GM12878 (cell line): ENCODE results near the gene TMEM88. TPM values are rescaled to one million over a fixed set of nuclear protein-coding genes. Genes with fewer than 3 reads are reported as not detected.
A peak's percentile ranks its signal among the peaks of the same experiment; 100 is the strongest.

Source experiments
- ATAC-seq: fragments of 200-7000 bp; cut with Tn5 transposase; 3 replicates; pipeline ENCODE4 v1.9.1; 2020; ENCODE audit warnings: mild to moderate bottlenecking, moderate library complexity
- BruUV-seq: library from RNA; stranded (reverse); fragments of 400-500 nt; replicated peaks from 2 replicates; lab custom pipeline; 2021; lab: Mats Ljungman, UMichigan
- CTCF ChIA-PET: fragments of 300-600 bp; sonication (Branson Sonifier 250); formaldehyde crosslinking; extraction: SDS; loops from one replicate; lab custom pipeline; 2021; ENCODE audit warnings: inconsistent platforms; lab: Yijun Ruan, JAX
- POLR2A ChIA-PET: fragments of 350-600 bp; formaldehyde crosslinking; extraction: SDS; loops from one replicate; lab custom pipeline; 2021; ENCODE audit warnings: inconsistent platforms; lab: Charles Lee
- RAD21 ChIA-PET: fragments of 300-600 bp; sonication (Branson Sonifier 250); formaldehyde crosslinking; loops from one replicate; lab custom pipeline; 2023; ENCODE audit warnings: antibody characterized with exemption; ENCODE audit not compliant: unreplicated experiment; lab: Charles Lee
- SMC1A ChIA-PET: fragments of 300-600 bp; sonication (Branson Sonifier 250); formaldehyde crosslinking; loops from one replicate; lab custom pipeline; 2023; ENCODE audit not compliant: unreplicated experiment, uncharacterized antibody; lab: Charles Lee
- DNase-seq: peaks from one replicate; pipeline ENCODE4 v3.0.0-alpha.2; 2011; ENCODE audit warnings: low read depth, low spot score
- FAIRE-seq: peaks from 3 replicates; lab custom pipeline; 2011; peaks lifted over from hg19 to GRCh38; lab: Jason Lieb, UNC
- H2AFZ ChIP-seq: 2 replicates; pipeline ENCODE4 v1.6.0; 2011; ENCODE audit warnings: low read depth, low read length, control low read depth; ENCODE audit not compliant: control insufficient read depth
- H3K27ac ChIP-seq: 2 replicates; pipeline ENCODE4 v1.5.1; 2011; ENCODE audit warnings: control low read depth; ENCODE audit not compliant: control insufficient read depth, insufficient read depth
- H3K27me3 ChIP-seq, 2 experiments: replicated peaks in 1 of 2; 2 replicates each; pipeline versions ENCODE4 v1.6.0 to v1.6.1; 2011; ENCODE audit warnings: low read length in 1 of 2; ENCODE audit not compliant: control insufficient read depth in 2 of 2, insufficient read depth in 2 of 2
- H3K36me3 ChIP-seq, 2 experiments: 2 replicates each; pipeline ENCODE4 v1.5.1; 2011; ENCODE audit warnings: low read length in 1 of 2; ENCODE audit not compliant: control insufficient read depth in 2 of 2, insufficient read depth in 2 of 2
- H3K4me1 ChIP-seq: 2 replicates; pipeline ENCODE4 v1.6.1; 2011; ENCODE audit warnings: mild to moderate bottlenecking, low read length, moderate library complexity, mixed read lengths; ENCODE audit not compliant: control insufficient read depth, insufficient read depth
- H3K4me2 ChIP-seq: 2 replicates; pipeline ENCODE4 v1.6.0; 2011; ENCODE audit warnings: control low read depth; ENCODE audit not compliant: control insufficient read depth, insufficient read depth
- H3K4me3 ChIP-seq: fragments of 200-600 bp; sonication (generic); 2 replicates; pipeline ENCODE4 v1.5.1; 2016
- H3K79me2 ChIP-seq: 2 replicates; pipeline ENCODE4 v1.6.0; 2011; ENCODE audit warnings: low read length; ENCODE audit not compliant: control insufficient read depth, insufficient read depth
- H3K9ac ChIP-seq: 2 replicates; pipeline ENCODE4 v1.8.0; 2011; ENCODE audit warnings: low read length, control low read depth, mixed read lengths; ENCODE audit not compliant: control insufficient read depth, insufficient read depth
- H3K9me3 ChIP-seq: replicated peaks from 3 replicates; pipeline ENCODE4 v1.5.1; 2011; ENCODE audit warnings: mild to moderate bottlenecking, low read length; ENCODE audit not compliant: control insufficient read depth, insufficient read depth
- H4K20me1 ChIP-seq: 2 replicates; pipeline ENCODE4 v1.6.0; 2011; ENCODE audit not compliant: control insufficient read depth, insufficient read depth
- NBN ChIP-seq: fragments of 450-650 bp; IDR thresholded peaks from 2 replicates; pipeline ENCODE4 v1.6.1; 2016
- NFYA ChIP-seq: IDR thresholded peaks from 2 replicates; pipeline ENCODE4 v1.6.1; 2011; ENCODE audit warnings: low read depth, mild to moderate bottlenecking, low read length, improper control_type of control experiment, borderline replicate concordance
- PAX5 ChIP-seq: IDR thresholded peaks from 2 replicates; pipeline ENCODE4 v1.6.1; 2011; ENCODE audit warnings: low read depth, low read length, borderline replicate concordance
- POU2F2 ChIP-seq: IDR thresholded peaks from 3 replicates; pipeline ENCODE4 v1.6.1; 2011; ENCODE audit warnings: low read depth, mild to moderate bottlenecking, low read length, borderline replicate concordance
- RUNX3 ChIP-seq: IDR thresholded peaks from 2 replicates; pipeline ENCODE4 v1.6.1; 2012; ENCODE audit warnings: low read length, inconsistent platforms
- WGBS: methylation state at CpG from one replicate; pipeline ENCODE4 v1.1.6; 2016; ENCODE audit warnings: low lambda C conversion rate; ENCODE audit not compliant: insufficient replicate concordance, insufficient coverage; ENCODE audit errors: missing lambda C conversion rate; 5-methylcytosine and 5-hydroxymethylcytosine counted together
- in situ Hi-C: fragments of 300-500 bp; cut with MboI; formaldehyde crosslinking; loops from 9 replicates; pipeline ENCODE4 v1.14.3; 2018; ENCODE audit warnings: mixed read lengths
- intact Hi-C: fragments of 100-400 bp; cut with micrococcal nuclease; formaldehyde crosslinking; loops from one replicate; pipeline ENCODE4 v1.14.2; 2022; ENCODE audit not compliant: unreplicated experiment
- polyA plus RNA-seq, 11 experiments: library from polyadenylated mRNA; depleted of rRNA in 4 of 11; unstranded in 6 of 11; stranded (reverse) in 5 of 11; fragments of >200 nt; fragmentation: Nextera tagmentation in 4 of 11; fragmentation: Illumina TruSeq in 1 of 11; extraction: Ambion mirVana in 4 of 11; extraction: Trizol in 1 of 11; gene quantifications; 1 replicate in 1 of 11; 2 replicates in 10 of 11; pipeline versions ENCODE4 v1.2.1 to v1.2.3, GENCODE V29; 2011 to 2016; ENCODE audit warnings: inconsistent platforms in 2 of 11, missing spikeins in 2 of 11, low read depth in 1 of 11
- total RNA-seq, 4 experiments: library from RNA; depleted of rRNA in 3 of 4; stranded (reverse); fragments of >200 nt in 3 of 4; fragmentation: Illumina TruSeq in 1 of 4; extraction: Trizol in 1 of 4; gene quantifications; 2 replicates each; pipeline versions ENCODE4 v1.2.1 to v1.2.3, GENCODE V29; 2013 to 2021

The TMEM88 gene
- total and polyA plus RNA-seq, 10 of the 15 experiments (the other 5 are each of a cell fraction or from before 2014, with no cell fraction given), result 0.21 to 2.2 (median 0.62) TPM; not detected in 5

DNA sequence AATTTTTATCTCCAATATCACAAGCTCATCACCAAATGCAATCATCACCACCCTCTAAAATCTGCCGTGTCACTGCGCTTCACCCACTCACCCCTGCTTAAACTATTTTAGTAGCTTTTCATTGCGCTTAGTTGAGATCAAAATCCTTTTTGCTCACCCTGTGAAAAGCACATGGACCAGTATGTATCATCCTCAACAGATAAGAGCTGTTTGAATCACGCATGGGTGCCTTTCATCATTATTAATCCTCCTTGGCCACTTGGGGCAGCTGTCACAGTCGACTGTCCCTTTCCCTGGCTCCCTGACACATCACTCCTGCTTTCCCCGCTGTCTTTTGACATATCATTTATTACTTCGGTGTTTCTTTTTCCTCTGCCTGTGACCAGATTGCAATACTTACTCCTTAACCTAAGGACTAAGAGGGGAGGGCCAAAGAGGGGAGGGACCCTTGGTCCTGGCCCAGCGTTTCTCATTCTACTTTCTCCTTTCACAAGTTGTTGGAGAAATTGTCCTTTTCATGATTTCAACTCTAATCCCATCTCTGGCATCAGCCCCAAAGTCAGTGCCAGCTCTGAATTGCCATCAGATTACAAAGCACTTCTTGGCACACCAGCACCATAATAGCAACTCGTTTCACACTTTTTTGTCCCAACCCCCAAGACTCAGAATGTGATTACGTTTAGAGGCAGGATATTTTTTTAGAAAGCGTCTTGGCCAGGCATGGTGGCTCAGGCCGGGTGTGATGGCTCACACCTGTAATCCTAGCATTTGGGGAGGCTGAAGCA is 29.5 kb upstream of the TMEM88 start:
- Histone ChIP-seq H3K27me3 (no peaks in the 10 kb centered on the region; a peak in 1 of 4 replicates), H3K9me3 (no peaks in the 10 kb centered on the region), H3K36me3 (no peaks in the 10 kb centered on the region), H3K4me3 (no peak overlapping the region), H3K27ac (no peak overlapping the region), H4K20me1 (no peaks in the 10 kb centered on the region), H3K79me2 (no peaks in the 10 kb centered on the region), H3K4me1 (no peaks in the 10 kb centered on the region), H2AFZ (no peak overlapping the region), H3K9ac (no peak overlapping the region), H3K4me2 (no peak overlapping the region)
- WGBS, result 37% methylated on average over 12 of the region's 12 CpGs
- in situ Hi-C loops, result no loop called here
- ChIA-PET SMC1A (interaction anchor here (0.7 to 2.2 kb wide), 11 partner anchors 8 to 235 kb away, joined by 3 to 7 read pairs (median 4); partner anchors contain the start of gene KDM6B), CTCF (interaction anchor here (0.6 to 4.6 kb wide), 13 partner anchors 8 to 1247 kb away, joined by 3 to 39 read pairs (median 4); partner anchors contain the start of genes CYB5D1, KDM6B, NAA38 and RNF227), RAD21 (interaction anchor here (1.0 to 1.5 kb wide), 7 partner anchors 8 to 163 kb away, joined by 3 to 6 read pairs (median 5); partner anchors contain the start of genes KDM6B and NAA38), POLR2A (interaction anchor here (1.1 kb wide), 1 partner anchor 8 kb away, joined by 4 read pairs; no protein-coding TSS in a partner anchor)
- ATAC-seq (0 out of 3 replicates have a peak, but pooled peaks have one; percentile 28), DNase-seq (no peak), FAIRE-seq (no peak)
- intact Hi-C loops, result loop anchor here (10.0 kb wide), 1 partner anchor 81 kb away; no protein-coding TSS in a partner anchor
- BruUV-seq, result no TSS peak
- TF ChIP-seq NFYA (no peak), NBN (no peak), PAX5 (0 out of 2 replicates have a peak, but pooled peaks have one; percentile 29)

DNA sequence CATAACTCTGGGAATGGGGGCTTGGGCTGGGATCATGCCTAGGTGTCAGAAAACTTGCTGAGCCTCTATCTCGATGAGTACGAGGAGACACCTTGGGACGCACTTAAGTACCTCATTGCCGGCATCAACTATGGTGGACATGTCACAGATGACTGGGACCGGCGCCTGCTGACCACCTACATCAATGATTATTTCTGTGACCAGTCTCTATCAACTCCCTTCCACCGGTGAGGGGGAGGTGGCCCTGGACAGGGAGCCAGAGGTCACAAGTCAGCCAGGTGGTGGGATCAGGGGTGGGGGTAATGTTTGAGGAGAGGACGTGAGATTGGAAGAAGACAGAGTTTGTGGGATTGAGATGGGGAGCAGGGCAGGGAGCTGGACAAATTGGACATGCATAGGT is 24.2 kb upstream of the TMEM88 start:
- SMC1A ChIA-PET, result interaction anchor here (1.0 kb wide), 1 partner anchor 20 kb away, joined by 4 read pairs; no protein-coding TSS in a partner anchor
- POLR2A ChIA-PET, result no interaction called here
- no TSS peak for BruUV-seq
- no peaks in the 10 kb centered on the region for H3K9me3 ChIP-seq
- no peak overlapping the region for H3K27ac ChIP-seq
- TF ChIP-seq POU2F2, result no peak
- no peak for TF ChIP-seq RUNX3
- TF ChIP-seq, all 136 proteins: peak for 0
- DNase-seq (no peak), ATAC-seq (no peak), FAIRE-seq (no peak)
- WGBS, result 42% methylated on average over 8 of the region's 8 CpGs
- in situ Hi-C loops (no loop called here), intact Hi-C loops (no loop called here)
- H3K27me3 ChIP-seq, result peaks cover 0 to 1% of the 10 kb centered on the region in 2 experiments; a peak in 1 of 4 replicates
- no peaks in the 10 kb centered on the region for H4K20me1 ChIP-seq
- H3K9ac ChIP-seq, result no peak overlapping the region
- H3K4me1 ChIP-seq, result no peaks in the 10 kb centered on the region; the same call in 1 of the 2 replicates
- H3K4me2 ChIP-seq, result no peak overlapping the region
- RAD21 ChIA-PET, result interaction anchor here (1.3 kb wide), 1 partner anchor 21 kb away, joined by 3 read pairs; no protein-coding TSS in a partner anchor
- CTCF ChIA-PET, result interaction anchor here (0.9 to 5.7 kb wide), 2 partner anchors 10 to 21 kb away, joined by 3 to 47 read pairs; no protein-coding TSS in a partner anchor
- no peak overlapping the region for H3K4me3 ChIP-seq
- H3K79me2 ChIP-seq, result no peaks in the 10 kb centered on the region
- H3K36me3 ChIP-seq, result no peaks in the 10 kb centered on the region
- no peak overlapping the region for H2AFZ ChIP-seq
